SJSA1 (cell line): ENCODE results near the gene TMEM138. TPM values are rescaled to one million over a fixed set of nuclear protein-coding genes. Genes with fewer than 3 reads are reported as not detected.
A peak's percentile ranks its signal among the peaks of the same experiment; 100 is the strongest.

Experiments used
- DNase-seq, 2 experiments: peaks; one replicate each; pipeline ENCODE4 v3.0.0-alpha.2; 2015 to 2020; ENCODE audit warnings: low spot score in 2 of 2, low read depth in 1 of 2
- H3K27ac ChIP-seq: fragments of 250-450 bp; sonication (Bioruptor Pico); 2 replicates; pipeline ENCODE4 v1.5.1; 2020; ENCODE audit warnings: mild to moderate bottlenecking, moderate library complexity
- H3K27me3 ChIP-seq: fragments of 250-450 bp; sonication (Bioruptor Pico); replicated peaks from 2 replicates; pipeline ENCODE4 v1.5.1; 2020; ENCODE audit warnings: mild to moderate bottlenecking, moderate library complexity
- H3K36me3 ChIP-seq: fragments of 250-450 bp; sonication (Bioruptor Pico); 2 replicates; pipeline ENCODE4 v1.5.1; 2020; ENCODE audit warnings: mild to moderate bottlenecking
- H3K4me1 ChIP-seq: fragments of 250-450 bp; sonication (Bioruptor Pico); replicated peaks from 2 replicates; pipeline ENCODE4 v1.6.1; 2021; ENCODE audit warnings: mild to moderate bottlenecking
- H3K4me3 ChIP-seq: fragments of 250-450 bp; sonication (Bioruptor Pico); 2 replicates; pipeline ENCODE4 v1.5.1; 2020; ENCODE audit warnings: mild to moderate bottlenecking
- H3K9me3 ChIP-seq: fragments of 250-450 bp; sonication (Bioruptor Pico); replicated peaks from 2 replicates; pipeline ENCODE4 v1.5.1; 2020; ENCODE audit warnings: mild to moderate bottlenecking
- total RNA-seq: library from RNA; depleted of rRNA; stranded (reverse); fragments of >200 nt; shearing (Covaris generic); gene quantifications from 2 replicates; pipeline ENCODE4 v1.2.3, GENCODE V29; 2014

TMEM138 gene
- total RNA-seq, 1 experiment from 2014 or later: 65.4 TPM

DNA sequence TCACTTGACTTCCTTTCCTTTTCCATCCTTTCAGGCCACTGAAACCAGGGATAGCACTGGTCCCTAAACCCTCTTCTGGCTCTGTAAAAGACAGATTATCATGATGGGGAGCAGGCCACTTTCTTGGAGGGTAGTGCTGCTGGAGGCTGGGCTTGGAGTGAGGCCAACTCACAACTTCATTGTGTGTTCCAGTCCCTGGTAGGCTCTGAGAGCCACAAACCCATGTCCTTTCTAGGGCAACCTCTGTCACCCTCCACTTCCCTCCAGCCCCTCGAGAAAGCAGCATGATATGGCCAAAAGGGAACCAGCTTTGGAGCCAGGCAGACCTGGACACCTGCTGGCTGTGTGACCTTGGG lies 26.8 kb upstream of the TMEM138 start:
- Histone ChIP-seq H3K27me3 (no peaks in the 10 kb centered on the region), H3K36me3 (peaks cover 19% of the 10 kb centered on the region), H3K27ac (no peak overlapping the region), H3K9me3 (no peaks in the 10 kb centered on the region), H3K4me1 (peaks cover 25% of the 10 kb centered on the region), H3K4me3 (no peak overlapping the region)
- no peak for DNase-seq

- Histone ChIP-seq H3K9me3 (no peaks in the 10 kb centered on the region), H3K27ac (no peak overlapping the region), H3K27me3 (no peaks in the 10 kb centered on the region), H3K4me1 (peaks cover 32% of the 10 kb centered on the region), H3K4me3 (no peak overlapping the region), H3K36me3 (peaks cover 12% of the 10 kb centered on the region)
- peak; percentile 78 to 84 for DNase-seq
Observed at GRCh38 chr11:61336171-61336935, 25.8 kb upstream of the TMEM138 start.

DNA sequence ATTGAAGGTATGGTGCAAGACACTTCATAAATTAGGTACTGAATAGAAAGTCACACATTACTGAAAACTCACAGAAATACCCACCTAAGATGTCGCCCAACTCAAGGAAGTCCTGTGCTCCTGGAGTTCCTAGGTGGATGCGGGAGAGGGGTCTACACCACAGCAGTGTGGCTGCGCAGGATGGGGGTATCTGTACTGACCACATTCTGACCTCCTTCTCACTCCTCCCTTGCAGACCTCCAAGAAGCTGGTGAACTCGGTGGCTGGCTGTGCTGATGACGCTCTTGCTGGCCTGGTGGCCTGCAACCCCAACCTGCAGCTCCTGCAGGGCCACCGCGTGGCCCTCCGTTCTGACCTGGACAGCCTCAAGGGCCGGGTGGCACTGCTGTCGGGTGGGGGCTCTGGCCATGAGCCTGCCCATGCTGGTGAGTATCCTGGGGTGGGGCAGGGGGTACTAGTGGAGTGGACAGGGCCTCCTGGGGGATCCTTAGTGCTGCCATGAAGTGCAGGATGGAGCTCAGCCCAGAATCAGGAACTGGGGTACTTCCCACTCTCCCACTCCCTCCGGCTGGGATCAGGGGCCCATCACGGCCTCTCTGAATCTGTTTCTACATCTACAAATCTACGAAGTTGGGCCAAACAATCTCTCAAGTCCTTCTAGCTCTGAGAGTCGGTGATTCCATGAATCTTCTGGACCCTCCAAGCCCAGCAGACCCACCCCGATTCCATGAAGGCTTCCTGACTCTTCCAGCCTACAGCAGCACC lies 24.3 kb upstream of the TMEM138 start:
- H3K36me3 ChIP-seq: peaks cover under 1% of the 10 kb centered on the region; the same call in 1 of the 2 replicates
- H3K4me3 ChIP-seq: no peak overlapping the region
- no peak overlapping the region for H3K27ac ChIP-seq
- no peaks in the 10 kb centered on the region for H3K27me3 ChIP-seq
- no peaks in the 10 kb centered on the region for H3K9me3 ChIP-seq
- no peak for DNase-seq
- H3K4me1 ChIP-seq: peaks cover 39% of the 10 kb centered on the region

GRCh38 chr11:61338783-61339489 lies 23.2 kb upstream of the TMEM138 start:
- Histone ChIP-seq H3K27me3 (no peaks in the 10 kb centered on the region), H3K27ac (no peak overlapping the region), H3K36me3 (no peaks in the 10 kb centered on the region; the same call in 1 of the 2 replicates), H3K4me1 (peaks cover 43% of the 10 kb centered on the region), H3K4me3 (no peak overlapping the region), H3K9me3 (no peaks in the 10 kb centered on the region)
- DNase-seq: no peak

DNA sequence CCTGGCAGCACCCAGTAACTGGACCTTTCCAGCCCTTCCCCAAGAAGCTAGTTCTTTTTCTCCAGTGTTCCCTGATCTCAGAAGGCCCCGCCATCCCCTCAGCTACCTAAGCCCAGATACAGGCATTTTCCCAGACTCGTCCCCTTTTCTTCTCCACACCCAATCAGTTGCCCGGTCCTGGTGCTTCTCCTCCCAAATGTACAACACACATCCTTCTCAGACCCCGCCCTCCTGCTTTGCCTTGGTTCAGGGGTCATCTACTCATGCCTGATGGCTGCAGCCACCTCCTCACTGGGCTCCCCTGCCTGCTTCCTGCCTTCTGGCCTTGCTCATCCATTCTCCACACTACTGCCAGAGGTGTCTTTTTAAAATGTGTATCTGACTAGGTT lies 22.7 kb upstream of the TMEM138 start:
- no peaks in the 10 kb centered on the region for H3K9me3 ChIP-seq
- H3K4me3 ChIP-seq: no peak overlapping the region
- H3K4me1 ChIP-seq: peaks cover 41% of the 10 kb centered on the region
- H3K36me3 ChIP-seq: no peaks in the 10 kb centered on the region; the same call in 1 of the 2 replicates
- DNase-seq: no peak
- H3K27me3 ChIP-seq: no peaks in the 10 kb centered on the region
- H3K27ac ChIP-seq: no peak overlapping the region

- H3K27ac ChIP-seq: no peak overlapping the region
- no peaks in the 10 kb centered on the region; the same call in 1 of the 2 replicates for H3K36me3 ChIP-seq
- peaks cover 47% of the 10 kb centered on the region for H3K4me1 ChIP-seq
- no peaks in the 10 kb centered on the region for H3K9me3 ChIP-seq
- H3K27me3 ChIP-seq: no peaks in the 10 kb centered on the region
- no peak overlapping the region for H3K4me3 ChIP-seq
- no peak for DNase-seq
Observed at GRCh38 chr11:61340979-61341378, 21.2 kb upstream of the TMEM138 start.

GRCh38 chr11:61341706-61342105 lies 20.5 kb upstream of the TMEM138 start:
- no peaks in the 10 kb centered on the region; the same call in 1 of the 2 replicates for H3K36me3 ChIP-seq
- no peak overlapping the region for H3K4me3 ChIP-seq
- H3K4me1 ChIP-seq: peaks cover 39% of the 10 kb centered on the region
- H3K27ac ChIP-seq: peak overlapping the region; percentile 45
- no peak for DNase-seq
- no peaks in the 10 kb centered on the region for H3K9me3 ChIP-seq
- H3K27me3 ChIP-seq: no peaks in the 10 kb centered on the region

DNA sequence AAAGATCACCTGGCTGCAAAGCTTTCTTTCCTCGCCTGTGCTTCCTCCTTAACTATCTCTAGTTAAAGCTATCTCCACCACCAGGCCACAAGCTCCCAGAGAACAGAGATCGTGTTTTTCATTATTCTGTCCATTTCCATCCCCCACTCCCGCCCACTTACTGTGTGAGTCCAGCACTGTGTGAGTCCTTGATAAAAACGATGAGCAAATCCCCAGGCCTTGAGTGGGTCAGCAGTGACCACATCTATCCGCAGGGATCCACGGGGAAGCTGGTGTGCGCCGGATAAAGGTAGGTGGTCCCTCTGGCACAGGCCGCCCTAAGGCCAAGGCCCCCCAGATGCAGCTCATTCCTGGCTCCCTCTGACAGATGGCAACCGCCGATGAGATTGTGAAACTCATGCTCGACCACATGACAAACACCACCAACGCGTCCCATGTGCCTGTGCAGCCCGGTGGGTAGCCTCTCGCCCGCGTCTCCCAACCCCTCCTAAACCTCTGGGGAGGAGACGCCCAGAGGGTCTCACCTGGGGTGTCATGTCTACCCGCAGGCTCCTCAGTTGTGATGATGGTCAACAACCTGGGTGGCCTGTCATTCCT lies 19.9 kb upstream of the TMEM138 start:
- Histone ChIP-seq H3K36me3 (no peaks in the 10 kb centered on the region; the same call in 1 of the 2 replicates), H3K4me1 (peaks cover 39% of the 10 kb centered on the region), H3K27ac (peak overlapping the region; percentile 45), H3K27me3 (no peaks in the 10 kb centered on the region), H3K4me3 (0 out of 2 replicates have a peak overlapping the region, but pooled peaks have one; percentile 2), H3K9me3 (no peaks in the 10 kb centered on the region)
- peak; percentile 89 to 90 for DNase-seq

- DNase-seq: no peak
- Histone ChIP-seq H3K27ac (no peak overlapping the region; the same call in 1 of the 2 replicates), H3K36me3 (peaks cover 16% of the 10 kb centered on the region), H3K4me3 (no peak overlapping the region), H3K4me1 (peaks cover 39% of the 10 kb centered on the region), H3K9me3 (no peaks in the 10 kb centered on the region), H3K27me3 (no peaks in the 10 kb centered on the region)
Observed at GRCh38 chr11:61343792-61344745, 18.1 kb upstream of the TMEM138 start.

GRCh38 chr11:61345170-61345610 lies 17.0 kb upstream of the TMEM138 start:
- Histone ChIP-seq H3K4me1 (peaks cover 39% of the 10 kb centered on the region), H3K27ac (no peak overlapping the region), H3K27me3 (no peaks in the 10 kb centered on the region), H3K4me3 (no peak overlapping the region), H3K36me3 (peaks cover 25% of the 10 kb centered on the region), H3K9me3 (no peaks in the 10 kb centered on the region)
- no peak for DNase-seq

- no peak for DNase-seq
- peaks cover 34% of the 10 kb centered on the region for H3K36me3 ChIP-seq
- H3K4me1 ChIP-seq: peaks cover 34% of the 10 kb centered on the region
- no peak overlapping the region for H3K27ac ChIP-seq
- no peak overlapping the region for H3K4me3 ChIP-seq
- no peaks in the 10 kb centered on the region for H3K9me3 ChIP-seq
- no peaks in the 10 kb centered on the region for H3K27me3 ChIP-seq
Observed at GRCh38 chr11:61345954-61346843, 16.0 kb upstream of the TMEM138 start.

GRCh38 chr11:61347916-61348461 lies 14.2 kb upstream of the TMEM138 start:
- no peak overlapping the region for H3K27ac ChIP-seq
- H3K4me1 ChIP-seq: peaks cover 16% of the 10 kb centered on the region
- no peak overlapping the region for H3K4me3 ChIP-seq
- H3K36me3 ChIP-seq: peaks cover 51% of the 10 kb centered on the region
- no peak for DNase-seq
- H3K27me3 ChIP-seq: no peaks in the 10 kb centered on the region
- no peaks in the 10 kb centered on the region for H3K9me3 ChIP-seq
